Stimulated activated naive CD8-positive, alpha-beta T cell treated with anti-CD3 and anti-CD28 coated beads, Interleukin-15, Interleukin-2, amounts not matched to agents 100 ng/mL and 50 ng/mL, for 24 hours (primary cell): ENCODE data around the gene OLFML2A.
"Not testable (repeated sequence)": the region's sequence is repeated elsewhere in the genome, so short reads cannot be mapped to it uniquely, and the experiment has no call there.

Source experiments
- H3K27ac Mint-ChIP-seq: one replicate; pipeline ENCODE4 v1.8.0; 2021; ENCODE audit warnings: mild to moderate bottlenecking, mixed read lengths
- H3K27me3 Mint-ChIP-seq: one replicate; pipeline ENCODE4 v1.8.0; 2021; ENCODE audit warnings: mixed read lengths
- H3K36me3 Mint-ChIP-seq: one replicate; pipeline ENCODE4 v1.8.0; 2021; ENCODE audit warnings: low read depth, mixed read lengths
- H3K4me1 Mint-ChIP-seq: one replicate; pipeline ENCODE4 v1.8.0; 2021; ENCODE audit warnings: low read depth, mixed read lengths
- H3K4me3 Mint-ChIP-seq: one replicate; pipeline ENCODE4 v1.8.0; 2021; ENCODE audit warnings: mild to moderate bottlenecking, mixed read lengths
- H3K9me3 Mint-ChIP-seq: one replicate; pipeline ENCODE4 v1.8.0; 2021; ENCODE audit warnings: mixed read lengths

Gene OLFML2A

DNA sequence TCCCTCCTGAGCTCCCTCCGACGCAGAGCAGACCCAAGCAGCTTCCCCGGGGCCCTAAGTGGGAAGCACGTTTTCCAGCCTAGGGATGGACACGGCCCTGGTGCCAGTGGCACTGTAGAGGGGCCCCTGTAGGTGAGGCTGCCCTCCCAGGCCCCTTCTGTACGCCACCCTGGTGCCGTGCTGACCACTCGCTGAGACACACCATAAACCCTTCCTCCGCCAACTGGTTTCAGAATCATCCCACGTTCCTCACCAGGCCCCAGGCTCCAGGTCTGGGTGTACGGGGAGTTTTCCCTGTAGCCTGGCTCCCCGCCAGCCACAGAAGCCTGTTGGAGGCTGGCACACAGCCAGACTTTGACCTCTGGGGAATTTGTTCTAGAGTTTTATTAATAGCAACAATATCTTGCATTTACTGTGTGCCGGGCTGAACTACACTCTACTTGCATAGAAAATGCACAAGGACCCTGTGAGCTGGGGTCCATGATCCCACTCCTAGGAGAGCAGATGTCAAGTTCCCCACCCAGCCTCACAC, 58.2 kb downstream of the OLFML2A start:
- no peaks in the 10 kb centered on the region for H3K36me3 Mint-ChIP-seq
- H3K4me3 Mint-ChIP-seq: no peak overlapping the region
- H3K27me3 Mint-ChIP-seq: peaks cover 21% of the 10 kb centered on the region
- no peak overlapping the region for H3K27ac Mint-ChIP-seq
- H3K9me3 Mint-ChIP-seq: no peaks in the 10 kb centered on the region
- H3K4me1 Mint-ChIP-seq: no peaks in the 10 kb centered on the region

DNA sequence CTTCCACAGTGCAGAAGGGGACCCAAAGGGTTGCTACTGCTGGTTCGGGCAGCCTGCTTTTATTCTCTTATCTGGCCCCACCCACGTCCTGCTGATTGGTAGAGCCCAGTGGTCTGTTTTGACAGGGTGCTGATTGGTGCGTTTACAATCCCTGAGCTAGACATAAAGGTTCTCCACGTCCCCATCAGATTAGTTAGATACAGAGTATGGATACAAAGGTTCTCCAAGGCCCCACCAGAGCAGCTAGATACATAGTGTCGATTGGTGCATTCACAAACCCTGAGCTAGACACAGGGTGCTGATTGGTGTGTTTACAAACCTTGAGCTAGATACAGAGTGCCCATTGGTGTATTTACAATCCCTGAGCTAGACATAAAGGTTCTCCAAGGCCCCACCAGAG, 61.2 kb downstream of the OLFML2A start:
- H3K27me3 Mint-ChIP-seq: peaks cover 21% of the 10 kb centered on the region
- not testable (repeated sequence) for H3K27ac Mint-ChIP-seq, H3K36me3 Mint-ChIP-seq, H3K4me3 Mint-ChIP-seq, H3K9me3 Mint-ChIP-seq, H3K4me1 Mint-ChIP-seq

DNA sequence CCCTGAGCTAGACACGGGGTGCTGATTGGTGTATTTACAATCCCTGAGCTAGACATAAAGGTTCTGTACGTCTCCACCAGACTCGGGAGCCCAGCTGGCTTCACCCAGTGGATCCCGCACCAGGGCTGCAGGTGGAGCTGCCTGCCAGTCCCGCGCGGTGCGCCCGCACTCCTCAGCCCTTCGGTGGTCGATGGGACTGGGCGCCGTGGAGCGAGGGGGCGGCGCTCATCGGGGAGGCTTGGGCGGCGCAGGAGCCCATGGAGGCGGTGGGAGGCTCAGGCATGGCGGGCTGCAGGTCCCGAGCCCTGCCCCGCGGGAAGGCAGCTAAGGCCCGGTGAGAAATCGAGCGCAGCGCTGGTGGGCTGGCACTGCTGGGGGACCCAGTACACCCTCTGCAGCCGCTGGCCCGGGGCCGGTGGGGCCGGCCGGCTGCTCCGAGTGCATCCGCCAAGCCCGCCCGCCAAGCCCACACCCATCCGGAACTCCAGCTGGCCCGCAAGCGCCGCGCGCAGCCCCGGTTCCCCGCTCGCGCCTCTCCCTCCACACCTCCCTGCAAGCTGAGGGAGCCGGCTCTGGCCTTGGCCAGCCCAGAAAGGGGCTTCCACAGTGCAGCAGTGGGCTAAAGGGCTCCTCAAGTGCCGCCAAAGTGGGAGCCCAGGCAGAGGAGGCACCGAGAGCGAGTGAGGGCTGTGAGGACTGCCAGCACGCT, 61.8 kb downstream of the OLFML2A start:
- not testable (repeated sequence) for H3K4me1 Mint-ChIP-seq, H3K27ac Mint-ChIP-seq, H3K4me3 Mint-ChIP-seq, H3K36me3 Mint-ChIP-seq, H3K9me3 Mint-ChIP-seq
- H3K27me3 Mint-ChIP-seq: peaks cover 21% of the 10 kb centered on the region

DNA sequence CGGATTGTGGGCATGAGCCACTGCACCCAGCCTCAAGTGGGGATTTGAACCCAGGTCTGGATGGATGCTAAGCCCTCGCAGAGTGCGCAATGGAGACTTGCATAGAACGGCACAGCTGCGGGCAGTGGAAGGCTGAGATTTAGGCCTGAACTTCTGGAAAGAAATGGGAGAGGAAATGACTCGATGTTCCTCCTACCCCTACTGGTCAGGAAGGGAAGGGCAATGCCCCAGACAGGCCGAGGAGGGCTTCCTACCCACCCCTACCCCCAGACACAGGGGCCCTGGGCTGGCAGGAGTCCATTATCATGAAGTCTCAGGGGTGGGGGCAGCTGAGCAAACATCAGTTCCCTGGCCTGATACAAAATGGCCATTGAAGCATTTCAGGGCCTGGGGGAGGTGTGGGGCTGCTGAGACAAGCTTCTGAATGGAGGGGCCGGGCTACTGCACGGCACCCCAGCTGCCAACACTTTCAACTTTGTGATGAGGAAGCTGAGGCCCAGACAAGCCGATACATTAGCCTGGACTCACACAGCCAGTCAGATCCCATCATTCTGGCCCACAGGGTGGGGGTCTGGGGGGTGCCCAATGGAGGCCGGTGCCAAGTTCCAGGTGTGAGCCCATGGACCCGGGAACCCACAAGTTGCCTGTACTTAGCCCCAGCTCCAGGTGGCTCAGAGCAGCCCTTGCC, 62.8 kb downstream of the OLFML2A start:
- no peak overlapping the region for H3K4me3 Mint-ChIP-seq
- no peaks in the 10 kb centered on the region for H3K4me1 Mint-ChIP-seq
- peaks cover 21% of the 10 kb centered on the region for H3K27me3 Mint-ChIP-seq
- no peak overlapping the region for H3K27ac Mint-ChIP-seq
- H3K9me3 Mint-ChIP-seq: no peaks in the 10 kb centered on the region
- no peaks in the 10 kb centered on the region for H3K36me3 Mint-ChIP-seq

DNA sequence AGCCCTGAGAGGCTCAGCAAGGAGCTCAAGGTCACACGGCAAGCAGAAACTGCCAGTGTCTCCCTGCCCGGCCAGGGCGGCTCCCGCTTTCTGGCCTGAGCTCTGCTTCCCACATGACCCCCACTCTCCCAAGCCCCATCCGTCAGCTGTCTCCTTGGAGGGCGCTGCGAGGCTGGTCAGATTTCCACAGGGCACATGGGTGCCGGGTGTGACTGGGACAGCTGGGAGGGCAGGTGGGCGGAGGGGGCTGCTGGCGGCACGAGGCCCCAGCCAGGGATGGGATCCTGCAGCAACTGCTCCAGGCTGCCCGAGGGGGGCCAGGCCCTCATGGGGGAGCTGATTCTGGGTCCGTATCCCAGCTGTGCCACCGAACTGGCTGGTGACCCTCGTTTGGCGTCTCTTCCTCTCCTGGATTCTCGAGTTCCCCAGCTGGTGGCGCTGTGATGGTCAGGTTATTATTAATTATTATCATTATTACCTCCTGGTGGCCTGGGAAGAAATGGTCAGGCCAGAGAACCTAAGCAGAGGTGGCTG, 63.4 kb downstream of the OLFML2A start:
- H3K4me1 Mint-ChIP-seq: no peaks in the 10 kb centered on the region
- H3K4me3 Mint-ChIP-seq: no peak overlapping the region

DNA sequence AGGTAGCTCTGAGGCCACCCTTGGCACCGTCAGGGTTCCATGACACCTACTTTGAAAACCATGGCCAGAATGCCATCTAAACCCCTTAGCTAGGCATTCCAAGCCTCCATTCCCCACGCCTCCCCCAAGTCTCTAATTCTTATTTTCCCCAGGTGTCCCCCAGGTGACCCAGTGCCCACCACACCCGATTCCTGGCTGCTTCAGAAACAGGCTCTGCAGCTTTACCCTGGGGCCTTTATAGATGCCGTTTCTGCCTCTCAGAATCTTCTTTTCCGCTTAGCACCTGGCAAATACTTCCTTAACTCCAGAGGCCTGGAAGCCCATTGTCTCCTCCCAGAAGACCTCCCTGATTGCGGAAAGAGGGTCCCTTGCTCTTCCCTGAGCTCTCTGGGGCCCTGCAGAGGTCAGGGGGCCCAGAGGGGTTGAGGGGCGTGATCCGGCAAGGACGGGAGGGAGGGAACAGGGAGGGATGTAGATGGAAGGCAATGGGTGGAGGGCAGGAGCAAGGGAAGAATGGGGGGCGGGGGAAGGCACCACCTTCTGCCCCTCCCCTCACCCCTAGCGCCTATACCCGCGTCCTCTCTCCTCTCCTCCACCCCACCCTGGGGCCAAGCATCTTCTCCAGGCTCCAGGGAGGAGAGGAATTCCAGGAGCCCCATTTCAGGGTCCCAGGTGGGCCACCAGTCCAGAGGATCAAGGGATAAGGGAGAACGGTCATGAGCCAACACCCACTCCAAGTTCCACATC, 64.3 kb downstream of the OLFML2A start:
- Mint-ChIP-seq H3K27ac (no peak overlapping the region), H3K9me3 (no peaks in the 10 kb centered on the region), H3K36me3 (no peaks in the 10 kb centered on the region), H3K4me1 (no peaks in the 10 kb centered on the region), H3K4me3 (no peak overlapping the region), H3K27me3 (peaks cover 26% of the 10 kb centered on the region)

More for the DNA sequence above, 63.4 kb downstream of the OLFML2A start:
- Mint-ChIP-seq H3K9me3 (no peaks in the 10 kb centered on the region), H3K27me3 (peaks cover 21% of the 10 kb centered on the region), H3K36me3 (no peaks in the 10 kb centered on the region), H3K27ac (no peak overlapping the region)

DNA sequence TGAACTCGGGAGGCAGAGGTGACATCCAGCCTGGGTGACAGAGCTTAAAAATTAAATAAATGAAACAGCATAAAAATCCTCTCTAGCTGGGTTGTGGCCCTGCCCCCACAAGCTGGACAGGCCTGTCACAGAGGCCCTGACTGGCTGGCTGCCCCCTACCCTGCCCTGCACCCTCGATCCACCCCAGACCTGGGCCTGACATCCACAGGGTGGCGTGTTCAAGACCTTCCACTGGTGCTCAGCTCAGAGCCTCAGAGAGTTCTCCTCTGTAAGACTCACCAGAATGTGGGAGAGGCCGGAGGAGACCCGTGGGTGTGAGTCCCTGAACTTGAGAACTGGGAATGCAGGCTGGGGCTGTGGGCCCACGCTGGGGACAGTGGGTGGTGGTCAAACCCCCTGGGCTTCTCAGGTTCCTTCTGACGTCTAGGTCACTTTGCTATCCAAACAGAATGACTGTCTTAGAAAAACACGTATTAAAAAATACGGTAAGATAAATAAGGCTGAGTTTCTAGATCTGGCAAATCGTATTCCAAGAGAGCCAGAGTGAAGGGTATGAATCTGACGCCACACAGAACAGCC, 66.6 kb downstream of the OLFML2A start:
- Mint-ChIP-seq H3K4me1 (no peaks in the 10 kb centered on the region), H3K36me3 (no peaks in the 10 kb centered on the region), H3K27me3 (peaks cover 8% of the 10 kb centered on the region), H3K27ac (no peak overlapping the region), H3K4me3 (no peak overlapping the region), H3K9me3 (no peaks in the 10 kb centered on the region)

DNA sequence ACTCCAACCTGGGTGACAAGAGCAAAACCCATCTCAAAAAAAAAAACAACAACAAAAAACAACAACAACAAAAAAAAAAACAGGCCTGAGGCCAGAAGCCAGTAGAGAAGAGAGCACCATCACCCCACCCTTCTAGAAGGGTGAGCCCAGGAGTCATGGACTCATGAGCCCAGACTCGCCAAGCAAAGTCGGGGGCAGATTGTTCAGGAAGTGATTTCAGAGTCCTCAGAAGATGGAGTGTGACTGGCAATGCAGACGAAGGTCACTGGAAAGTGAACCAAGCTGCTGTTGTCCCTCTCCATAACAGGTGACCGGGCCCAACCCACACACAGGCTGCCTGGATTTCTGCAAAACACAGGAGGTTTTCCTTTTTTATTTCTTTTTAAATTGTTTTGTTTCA, 67.4 kb downstream of the OLFML2A start:
- no peaks in the 10 kb centered on the region for H3K36me3 Mint-ChIP-seq
- H3K4me3 Mint-ChIP-seq: no peak overlapping the region
- no peak overlapping the region for H3K27ac Mint-ChIP-seq
- H3K27me3 Mint-ChIP-seq: peaks cover 8% of the 10 kb centered on the region
- H3K9me3 Mint-ChIP-seq: no peaks in the 10 kb centered on the region
- no peaks in the 10 kb centered on the region for H3K4me1 Mint-ChIP-seq

DNA sequence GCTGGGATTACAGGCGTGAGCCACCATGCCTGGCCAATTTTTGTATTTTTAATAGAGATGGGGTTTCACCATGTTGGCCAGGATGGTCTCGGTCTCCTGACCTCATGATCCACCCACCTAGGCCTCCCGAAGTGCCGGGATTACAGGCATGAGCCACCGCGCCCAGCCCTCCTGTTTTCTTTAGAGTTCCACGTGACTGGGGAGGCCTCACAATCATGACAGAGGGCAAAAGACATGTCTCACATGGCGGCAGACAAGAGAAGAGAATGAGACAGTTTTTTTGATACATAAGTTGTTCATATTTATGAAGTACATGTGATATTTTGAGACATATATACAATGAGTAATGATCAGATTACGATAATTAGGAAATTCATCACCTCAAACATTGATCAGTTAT, 69.5 kb downstream of the OLFML2A start:
- not testable (repeated sequence) for H3K36me3 Mint-ChIP-seq, H3K4me3 Mint-ChIP-seq, H3K9me3 Mint-ChIP-seq, H3K27ac Mint-ChIP-seq, H3K4me1 Mint-ChIP-seq
- H3K27me3 Mint-ChIP-seq: peaks cover 16% of the 10 kb centered on the region

DNA sequence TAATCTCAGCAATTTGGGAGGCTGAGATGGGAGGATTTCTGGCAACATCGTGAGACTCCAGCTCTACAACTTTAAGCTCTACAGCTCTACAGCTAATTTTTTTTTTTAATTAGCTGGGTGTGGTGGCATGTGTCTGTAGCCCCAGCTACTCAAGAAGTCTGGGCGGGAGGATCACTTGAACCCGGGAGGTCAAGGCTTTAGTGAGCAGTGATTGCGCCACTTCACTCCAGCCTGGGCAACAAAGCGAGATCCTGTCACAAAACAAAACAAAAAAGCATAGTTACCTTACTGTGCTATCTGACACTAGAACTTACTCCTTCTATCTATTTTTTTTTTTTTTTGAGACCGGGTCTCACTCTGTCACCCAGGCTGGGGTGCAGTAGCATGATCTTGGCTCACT, 70.0 kb downstream of the OLFML2A start:
- Mint-ChIP-seq H3K36me3 (no peaks in the 10 kb centered on the region), H3K4me3 (no peak overlapping the region), H3K9me3 (no peaks in the 10 kb centered on the region), H3K27ac (no peak overlapping the region), H3K27me3 (peaks cover 16% of the 10 kb centered on the region), H3K4me1 (no peaks in the 10 kb centered on the region)

DNA sequence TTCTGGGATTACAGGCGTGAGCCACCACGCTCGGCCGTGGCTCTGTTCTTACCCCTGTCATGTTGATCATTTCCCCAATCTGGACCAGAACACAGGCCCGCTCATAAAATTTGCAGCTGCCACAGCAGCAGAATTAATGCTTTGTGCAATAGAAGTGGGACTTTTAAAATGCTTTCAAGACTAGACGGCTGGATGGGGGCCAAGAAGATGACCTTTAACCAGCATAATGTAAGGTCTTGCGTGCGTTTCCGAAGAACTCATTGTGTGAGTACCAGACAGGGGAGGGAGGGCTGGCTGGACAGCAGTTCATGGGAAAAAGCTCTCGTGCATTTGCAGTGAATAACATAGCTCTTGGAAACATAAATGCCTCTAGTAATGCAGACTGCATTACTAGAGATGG, 72.9 kb downstream of the OLFML2A start:
- Mint-ChIP-seq H3K36me3 (no peaks in the 10 kb centered on the region), H3K9me3 (no peaks in the 10 kb centered on the region), H3K27ac (no peak overlapping the region), H3K4me3 (no peak overlapping the region), H3K27me3 (peaks cover 16% of the 10 kb centered on the region), H3K4me1 (peaks cover 7% of the 10 kb centered on the region)

DNA sequence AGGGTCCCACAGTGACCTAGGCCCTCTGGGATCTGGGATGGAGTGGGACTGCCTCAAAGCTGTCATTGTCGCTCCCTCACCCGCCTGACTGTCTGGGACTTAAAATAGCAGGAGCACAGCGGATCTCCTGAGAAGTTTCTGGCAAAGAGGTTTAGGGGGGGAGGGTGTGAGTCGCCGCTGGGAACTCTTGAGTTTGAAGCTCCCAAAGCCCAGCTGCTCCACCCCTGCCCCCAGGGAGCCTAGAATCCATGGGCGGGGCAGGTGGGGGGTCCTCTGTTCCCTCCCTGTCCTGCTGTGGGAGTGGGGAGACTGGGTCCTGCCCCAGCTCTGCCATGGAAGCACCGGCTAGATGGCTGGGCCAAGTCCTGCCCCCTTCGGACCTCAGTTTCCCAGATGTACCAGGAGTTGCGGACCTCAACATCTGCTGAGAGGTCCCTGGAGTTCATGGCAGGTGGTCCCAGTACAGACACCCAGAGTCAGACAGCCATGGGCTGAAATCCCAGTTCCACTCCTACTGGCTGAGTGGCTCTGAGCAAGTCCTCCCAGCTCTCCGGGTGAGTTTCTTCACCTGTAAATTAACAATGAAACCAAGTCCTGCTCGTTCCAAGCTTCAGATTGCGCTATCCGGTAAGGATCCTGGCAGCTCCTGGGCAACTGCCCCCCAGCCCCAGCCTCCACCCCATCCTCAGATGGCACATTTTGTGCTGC, 75.3 kb downstream of the OLFML2A start:
- Mint-ChIP-seq H3K36me3 (peaks cover 5% of the 10 kb centered on the region), H3K27ac (no peak overlapping the region), H3K4me3 (peak overlapping the region; percentile 60), H3K27me3 (peaks cover 11% of the 10 kb centered on the region), H3K4me1 (peaks cover 9% of the 10 kb centered on the region), H3K9me3 (no peaks in the 10 kb centered on the region)

DNA sequence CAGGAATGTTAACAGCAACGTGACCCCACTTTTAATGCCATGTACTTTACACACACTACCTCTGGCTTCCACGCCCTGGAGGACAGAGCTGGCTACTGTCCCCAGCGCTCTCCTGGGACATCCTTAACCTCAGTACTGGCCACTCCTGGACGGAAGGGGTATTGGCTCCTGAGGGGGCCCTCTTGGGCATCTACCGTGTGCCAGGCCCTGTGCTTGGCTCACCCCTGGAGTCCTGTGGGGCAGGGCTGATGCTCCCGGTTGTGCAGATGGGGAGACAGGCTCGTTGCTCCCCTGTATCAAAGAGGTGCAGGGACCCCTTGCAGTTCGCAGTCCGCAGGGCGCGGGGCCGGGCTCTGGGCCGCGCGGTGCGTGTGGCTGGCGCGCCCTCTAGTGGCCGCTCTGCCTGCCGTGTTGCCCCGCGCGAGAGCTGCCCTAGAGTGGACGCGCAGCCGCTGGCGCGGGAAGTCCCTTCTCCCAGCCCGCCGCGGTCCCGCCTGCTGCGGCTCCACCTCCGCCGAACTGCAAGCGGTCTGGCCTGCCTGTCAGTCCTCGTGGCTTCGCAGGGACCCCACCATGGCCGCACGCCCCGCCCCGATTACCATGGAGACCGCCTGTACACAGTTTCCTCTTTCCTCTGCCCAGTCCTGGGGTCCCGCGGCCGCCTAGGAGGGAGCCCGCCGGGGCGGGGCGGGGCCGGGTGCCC, 76.0 kb downstream of the OLFML2A start, which contains the start of gene WDR38:
Gene WDR38 (plus strand): TSS at position 632 of the 703 bp plus-strand sequence. CDS start 72 bp downstream, outside the sequence.
- Mint-ChIP-seq H3K36me3 (peaks cover 12% of the 10 kb centered on the region), H3K27me3 (peaks cover 11% of the 10 kb centered on the region), H3K9me3 (no peaks in the 10 kb centered on the region), H3K27ac (no peak within 1 kb of the TSS), H3K4me3 (peak within 1 kb of the TSS; percentile 60), H3K4me1 (peaks cover 14% of the 10 kb centered on the region)
